Right hindlimb (tissue), 1 donor: ENCODE results near the gene UBAC2.

Source experiments
- DNase-seq: peaks from one replicate; pipeline ENCODE4 v3.0.0-alpha.2; 2018

The UBAC2 gene

GRCh38 chr13:99363949-99364348 lies 163.3 kb downstream of the UBAC2 start:
- no peak for DNase-seq

GRCh38 chr13:99366075-99366987 lies 165.7 kb downstream of the UBAC2 start:
- no peak for DNase-seq

GRCh38 chr13:99367106-99367616 lies 166.5 kb downstream of the UBAC2 start:
- no peak for DNase-seq

- DNase-seq = no peak
Observed at GRCh38 chr13:99367663-99368448, 167.2 kb downstream of the UBAC2 start.

GRCh38 chr13:99370481-99371275 lies 170.0 kb downstream of the UBAC2 start:
- DNase-seq = no peak

GRCh38 chr13:99371956-99372355 lies 171.3 kb downstream of the UBAC2 start:
- no peak for DNase-seq

- DNase-seq = no peak
Observed at GRCh38 chr13:99373436-99373835, 172.8 kb downstream of the UBAC2 start.

GRCh38 chr13:99374169-99374991 lies 173.7 kb downstream of the UBAC2 start:
- DNase-seq = no peak

GRCh38 chr13:99374994-99375737 lies 174.5 kb downstream of the UBAC2 start:
- no peak for DNase-seq

- DNase-seq = no peak
Observed at GRCh38 chr13:99375738-99376080, 175.1 kb downstream of the UBAC2 start.

GRCh38 chr13:99376132-99376531 lies 175.5 kb downstream of the UBAC2 start:
- DNase-seq = no peak

GRCh38 chr13:99376924-99377323 lies 176.3 kb downstream of the UBAC2 start:
- no peak for DNase-seq

GRCh38 chr13:99377641-99378040 lies 177.0 kb downstream of the UBAC2 start:
- DNase-seq = no peak

- DNase-seq = no peak
Observed at GRCh38 chr13:99378985-99379733, 178.5 kb downstream of the UBAC2 start.

- DNase-seq = no peak
Observed at GRCh38 chr13:99379856-99380801, 179.5 kb downstream of the UBAC2 start.

- DNase-seq = no peak
Observed at GRCh38 chr13:99380921-99381645, 180.4 kb downstream of the UBAC2 start.

- no peak for DNase-seq
Observed at GRCh38 chr13:99381766-99382165, 181.1 kb downstream of the UBAC2 start.

GRCh38 chr13:99382428-99383133 lies 181.9 kb downstream of the UBAC2 start:
- no peak for DNase-seq
